ENCODE data around the gene SUN2. TPM values are rescaled to one million over a fixed set of nuclear protein-coding genes. Genes with fewer than 3 reads are reported as not detected.
A peak's percentile ranks its signal among the peaks of the same experiment; 100 is the strongest.

SUN2 gene
- total and polyA plus RNA-seq, 10 of the 15 experiments (the other 5 are each of a cell fraction or from before 2014, with no cell fraction given) = 0.18 to 107 (median 35.9) TPM

DNA sequence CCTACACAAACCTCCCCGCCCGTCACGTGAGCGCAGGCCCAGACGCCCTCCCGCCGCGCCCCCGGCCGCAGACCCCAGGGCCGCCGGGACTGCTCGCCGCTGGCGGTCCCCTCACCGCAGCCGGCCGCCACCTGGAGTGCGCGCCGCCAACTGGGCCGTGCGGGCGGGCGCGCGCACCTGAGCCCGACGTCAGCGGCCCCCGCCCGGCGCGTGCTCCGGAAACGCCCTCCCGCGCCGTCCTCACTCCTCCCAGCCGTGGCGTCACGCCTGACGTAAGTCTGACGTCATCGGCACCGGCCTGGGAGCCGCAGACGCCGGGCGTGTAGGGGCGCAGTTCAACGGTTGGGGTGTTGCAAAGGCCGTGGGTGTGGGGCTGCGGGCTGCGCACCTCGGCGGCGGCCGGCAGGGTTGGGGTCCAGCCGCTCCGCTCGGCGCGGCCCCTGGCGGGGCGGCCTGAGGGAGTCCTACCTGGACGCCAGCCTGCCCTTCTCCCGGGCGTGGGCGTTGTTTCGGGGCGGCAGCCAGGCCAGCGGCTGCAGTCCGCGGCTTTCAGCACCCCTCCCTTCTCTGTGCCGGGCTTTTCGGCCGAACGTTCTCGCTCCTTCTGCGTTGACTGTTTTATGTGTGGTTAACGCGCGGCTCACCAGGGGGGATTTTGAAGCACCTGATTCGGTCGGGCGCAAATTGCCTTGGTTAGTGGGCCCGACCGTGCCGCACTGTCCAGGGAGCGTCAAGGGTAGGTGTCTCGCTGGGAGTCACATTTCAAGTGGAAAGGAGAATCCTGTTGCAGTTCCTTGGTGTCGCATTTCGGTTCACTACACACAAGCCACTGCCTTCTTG is 54.8 kb downstream of the SUN2 start, which contains the start of gene JOSD1 (continued):
- TF ChIP-seq ZNF687 (IDR thresholded peaks at IDR 0.05) (peak; percentile 64; the same call in 1 of the 2 replicates), TCF7 (IDR thresholded peaks at IDR 0.05; ENCODE audit: borderline replicate concordance) (no peak), ZBTB33 (IDR thresholded peaks at IDR 0.05) (no peak), ZBED1 (IDR thresholded peaks at IDR 0.05; ENCODE audit: borderline replicate concordance) (no peak), BCL11A (IDR thresholded peaks at IDR 0.05; ENCODE audit: low read depth, low read length) (no peak), TARDBP (IDR thresholded peaks at IDR 0.05; ENCODE audit: borderline replicate concordance) (no peak), CUX1 (IDR thresholded peaks at IDR 0.05; ENCODE audit: insufficient replicate concordance, low read depth, low read length) (no peak), SMAD1 (IDR thresholded peaks at IDR 0.05; ENCODE audit: low read depth, partially characterized antibody) (no peak), FOS (IDR thresholded peaks at IDR 0.05; ENCODE audit: borderline replicate concordance, extremely low read depth, insufficient read length) (no peak), IKZF1 (conservative IDR thresholded peaks at IDR 0.05) (peak; percentile 95), PML (IDR thresholded peaks at IDR 0.05; ENCODE audit: low read length) (peak; percentile 84; the same call in 1 of the 2 replicates), POLR2AphosphoS5 (IDR thresholded peaks at IDR 0.05; ENCODE audit: low read length) (peak; percentile 73; the same call in 1 of the 2 replicates), KLF5 (IDR thresholded peaks at IDR 0.05; ENCODE audit: partially characterized antibody) (peak; percentile 83), STAT3 (IDR thresholded peaks at IDR 0.05; ENCODE audit: low read depth, low read length) (no peak), TCF3 (IDR thresholded peaks at IDR 0.05; ENCODE audit: borderline replicate concordance, insufficient read depth, low read depth, low read length) (peak; percentile 77; the same call in 1 of the 2 replicates), CEBPB (IDR thresholded peaks at IDR 0.05; ENCODE audit: borderline replicate concordance in 1 of 2, low read depth in 2 of 2, low read length in 2 of 2) (no peak), TCF12 (IDR thresholded peaks at IDR 0.05; ENCODE audit: low read depth, low read length) (peak; percentile 55; the same call in 1 of the 2 replicates)

Measured in GM12878 (cell line).